GM20000 (cell line): ENCODE data around the gene CETN3.
"Not testable (repeated sequence)": the region's sequence is repeated elsewhere in the genome, so short reads cannot be mapped to it uniquely, and the experiment has no call there.

ENCODE experiments used
- DNase-seq: peaks from one replicate; pipeline ENCODE4 v3.0.0; 2012; ENCODE audit warnings: low spot score
- CTCF ChIP-seq: IDR thresholded peaks from 2 replicates; pipeline ENCODE4 v1.5.1; 2012; ENCODE audit warnings: mild to moderate bottlenecking, control low read depth; ENCODE audit errors: extremely low read depth, missing control alignments

The CETN3 gene

GRCh38 chr5:90351101-90351500, 58.5 kb downstream of the CETN3 start:
- no peak for TF ChIP-seq CTCF
- no peak for DNase-seq

DNA sequence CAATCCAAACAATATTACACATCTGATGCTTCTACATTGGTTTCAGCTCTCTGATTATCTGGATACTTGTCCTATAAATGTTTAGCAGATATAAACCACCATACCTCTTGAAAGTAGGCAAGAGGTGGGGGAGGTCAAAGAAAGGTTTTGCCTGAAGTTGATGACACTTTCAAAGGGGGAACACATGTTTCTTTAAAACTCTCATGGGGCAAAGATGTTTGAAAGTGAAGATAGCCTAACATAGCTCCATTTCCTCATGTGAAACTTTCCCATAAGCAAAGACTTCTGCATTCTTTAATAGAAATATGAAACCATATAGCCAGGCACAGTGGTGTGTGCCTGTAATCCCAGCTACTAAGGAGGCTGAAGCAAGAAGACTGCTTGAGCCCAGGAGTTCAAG, 62.1 kb downstream of the CETN3 start:
- peak; percentile 25 for DNase-seq
- no peak for TF ChIP-seq CTCF

GRCh38 chr5:90345684-90346083, 63.9 kb downstream of the CETN3 start:
- TF ChIP-seq CTCF = no peak
- DNase-seq = no peak

- TF ChIP-seq CTCF = no peak
- no peak for DNase-seq
Measured at GRCh38 chr5:90344689-90345088, 64.9 kb downstream of the CETN3 start.

GRCh38 chr5:90343731-90344130, 65.8 kb downstream of the CETN3 start:
- DNase-seq = not testable (repeated sequence)

DNA sequence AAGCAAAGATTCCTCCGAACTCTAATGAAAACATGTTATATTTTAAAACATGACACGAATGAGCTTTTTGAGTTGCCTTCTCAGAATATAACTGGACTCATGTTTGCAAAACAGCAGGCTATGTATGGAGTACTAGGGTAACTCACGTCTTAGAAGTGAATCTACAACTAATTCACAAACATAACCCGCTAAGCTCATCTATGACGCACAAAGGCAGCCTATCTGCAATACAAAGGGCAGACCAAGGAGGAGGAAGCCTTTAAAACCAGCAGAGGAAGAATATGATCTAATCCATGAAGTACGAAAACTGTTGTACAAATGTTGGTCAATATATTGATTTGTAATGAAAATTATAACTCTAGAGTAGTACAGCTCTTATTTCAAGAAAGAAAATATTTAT, 67.0 kb downstream of the CETN3 start:
- DNase-seq = no peak
- no peak for TF ChIP-seq CTCF
